K562 (cell line): ENCODE data around the gene SH3BGR. TPM values are rescaled to one million over a fixed set of nuclear protein-coding genes. Genes with fewer than 3 reads are reported as not detected.
A peak's percentile ranks its signal among the peaks of the same experiment; 100 is the strongest.

ENCODE experiments used
- CEBPB ChIP-seq: fragments of 450-650 bp; IDR thresholded peaks from 2 replicates; pipeline ENCODE4 v1.6.1; 2016; ENCODE audit warnings: missing genetic modification characterization, missing compliant biosample characterization
- IFI16 ChIP-seq: fragments of 250-450 bp; sonication (Bioruptor Pico); IDR thresholded peaks from 2 replicates; pipeline ENCODE4 v2.1.2; 2022; ENCODE audit warnings: mild to moderate bottlenecking, inconsistent platforms
- NUFIP1 ChIP-seq: fragments of 450-650 bp; IDR thresholded peaks from 2 replicates; pipeline ENCODE4 v1.6.1; 2018; ENCODE audit not compliant: partially characterized antibody
- POLR3A ChIP-seq: IDR thresholded peaks from 2 replicates; pipeline ENCODE4 v1.6.1; 2011; ENCODE audit warnings: borderline replicate concordance, mild to moderate bottlenecking, moderate library complexity; ENCODE audit not compliant: insufficient read length, insufficient read depth; ENCODE audit errors: extremely low read depth
- SRF ChIP-seq, 2 experiments: fragments of 250-450, 450-650 bp in 1 of 2; sonication (Bioruptor Pico) in 1 of 2; sonication (generic) in 1 of 2; formaldehyde crosslinking; IDR thresholded peaks; 2 replicates each; pipeline versions ENCODE4 v1.5.0 to v1.5.1; 2020 to 2022; ENCODE audit warnings: mild to moderate bottlenecking in 1 of 2, missing genetic modification reagents in 1 of 2
- polyA plus RNA-seq, 8 experiments: library from polyadenylated mRNA; depleted of rRNA in 4 of 8; stranded (reverse) in 5 of 8; unstranded in 3 of 8; fragments of >200 nt; fragmentation: Nextera tagmentation in 2 of 8; fragmentation: Illumina TruSeq in 1 of 8; extraction: Ambion mirVana in 2 of 8; extraction: Trizol in 1 of 8; gene quantifications; 2 replicates each; pipeline versions ENCODE4 v1.2.1 to v1.2.3, GENCODE V29; 2011 to 2014; ENCODE audit warnings: inconsistent platforms in 1 of 8, missing spikeins in 1 of 8
- total RNA-seq, 7 experiments: library from RNA; depleted of rRNA in 6 of 7; stranded (reverse); fragments of >200 nt in 6 of 7; fragmentation: Illumina TruSeq in 2 of 7; extraction: Trizol in 2 of 7; gene quantifications; 2 replicates each; pipeline versions ENCODE4 v1.2.1 to v1.2.3, GENCODE V29; 2011 to 2021; ENCODE audit warnings: low replicate concordance in 1 of 7
- TF ChIP-seq, protein P1 (sequence below): fragments of 250-450 bp; sonication (Bioruptor Pico); IDR thresholded peaks from 2 replicates; pipeline ENCODE4 v1.8.0; 2022; ENCODE audit warnings: moderate library complexity, mild to moderate bottlenecking, inconsistent platforms
- TF ChIP-seq, protein P2 (sequence below): fragments of 250-450 bp; sonication (Bioruptor Pico); IDR thresholded peaks from 2 replicates; pipeline ENCODE4 v1.4.0; 2020
- TF ChIP-seq, protein P3 (sequence below): fragments of 450-650 bp; formaldehyde crosslinking; IDR thresholded peaks from 2 replicates; pipeline ENCODE4 v1.4.0; 2022; ENCODE audit warnings: mild to moderate bottlenecking, moderate library complexity

The SH3BGR gene
- total and polyA plus RNA-seq, 9 of the 15 experiments (the other 6 are each of a cell fraction or from before 2014, with no cell fraction given), result 6.6 to 42.9 (median 25.6) TPM

DNA sequence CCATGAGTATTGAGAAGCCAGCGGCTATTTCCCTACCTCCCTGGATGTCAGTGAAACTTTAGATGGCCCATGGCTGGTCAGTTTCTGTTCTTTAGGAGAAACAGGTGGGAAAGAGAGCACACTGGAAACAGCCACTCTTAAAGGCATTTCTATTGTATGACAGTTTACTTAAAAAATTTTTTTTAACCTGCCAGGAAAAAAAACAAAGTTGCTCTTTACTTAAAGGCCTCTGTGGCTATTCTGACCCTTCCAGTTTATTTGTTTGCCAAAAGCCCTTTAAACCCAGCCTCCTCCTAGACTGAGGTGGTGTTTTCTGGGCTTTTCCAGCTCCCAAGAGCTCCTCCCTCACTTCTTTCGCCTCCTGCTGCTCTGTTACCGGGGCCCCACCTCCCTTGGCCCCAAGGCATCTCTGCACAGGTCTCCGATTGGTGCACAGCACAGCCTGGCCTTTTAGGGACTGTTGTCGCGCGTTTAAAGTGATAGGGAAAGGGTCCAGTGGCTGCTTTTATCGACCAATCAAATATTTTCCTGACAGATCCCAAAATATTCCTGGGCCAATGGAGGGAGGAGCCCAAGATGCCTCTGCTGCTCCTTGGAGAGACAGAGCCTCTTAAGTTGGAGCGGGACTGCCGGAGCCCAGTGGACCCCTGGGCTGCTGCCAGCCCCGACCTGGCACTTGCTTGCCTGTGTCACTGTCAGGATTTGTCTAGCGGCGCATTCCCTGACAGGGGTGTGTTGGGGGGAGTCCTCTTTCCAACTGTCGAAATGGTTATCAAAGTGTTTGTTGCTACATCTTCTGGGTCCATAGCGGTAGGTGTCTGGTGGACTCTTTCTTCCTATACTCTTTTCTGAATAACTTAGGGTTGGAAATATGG is at the start of gene SH3BGR (continued):
- TF ChIP-seq NUFIP1 (no peak), CEBPB (no peak), SRF (CRISPR knock-in tag; IDR thresholded peaks at IDR 0.05) (peak; percentile 84 to 98; a peak in 3 of 4 replicates), IFI16 (CRISPR knock-in tag) (no peak), POLR3A (no peak)
- TF ChIP-seq, protein P1, sequence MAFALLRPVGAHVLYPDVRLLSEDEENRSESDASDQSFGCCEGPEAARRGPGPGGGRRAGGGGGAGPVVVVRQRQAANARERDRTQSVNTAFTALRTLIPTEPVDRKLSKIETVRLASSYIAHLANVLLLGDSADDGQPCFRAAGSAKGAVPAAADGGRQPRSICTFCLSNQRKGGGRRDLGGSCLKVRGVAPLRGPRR (CRISPR knock-in tag), result no peak
- TF ChIP-seq, protein P2, sequence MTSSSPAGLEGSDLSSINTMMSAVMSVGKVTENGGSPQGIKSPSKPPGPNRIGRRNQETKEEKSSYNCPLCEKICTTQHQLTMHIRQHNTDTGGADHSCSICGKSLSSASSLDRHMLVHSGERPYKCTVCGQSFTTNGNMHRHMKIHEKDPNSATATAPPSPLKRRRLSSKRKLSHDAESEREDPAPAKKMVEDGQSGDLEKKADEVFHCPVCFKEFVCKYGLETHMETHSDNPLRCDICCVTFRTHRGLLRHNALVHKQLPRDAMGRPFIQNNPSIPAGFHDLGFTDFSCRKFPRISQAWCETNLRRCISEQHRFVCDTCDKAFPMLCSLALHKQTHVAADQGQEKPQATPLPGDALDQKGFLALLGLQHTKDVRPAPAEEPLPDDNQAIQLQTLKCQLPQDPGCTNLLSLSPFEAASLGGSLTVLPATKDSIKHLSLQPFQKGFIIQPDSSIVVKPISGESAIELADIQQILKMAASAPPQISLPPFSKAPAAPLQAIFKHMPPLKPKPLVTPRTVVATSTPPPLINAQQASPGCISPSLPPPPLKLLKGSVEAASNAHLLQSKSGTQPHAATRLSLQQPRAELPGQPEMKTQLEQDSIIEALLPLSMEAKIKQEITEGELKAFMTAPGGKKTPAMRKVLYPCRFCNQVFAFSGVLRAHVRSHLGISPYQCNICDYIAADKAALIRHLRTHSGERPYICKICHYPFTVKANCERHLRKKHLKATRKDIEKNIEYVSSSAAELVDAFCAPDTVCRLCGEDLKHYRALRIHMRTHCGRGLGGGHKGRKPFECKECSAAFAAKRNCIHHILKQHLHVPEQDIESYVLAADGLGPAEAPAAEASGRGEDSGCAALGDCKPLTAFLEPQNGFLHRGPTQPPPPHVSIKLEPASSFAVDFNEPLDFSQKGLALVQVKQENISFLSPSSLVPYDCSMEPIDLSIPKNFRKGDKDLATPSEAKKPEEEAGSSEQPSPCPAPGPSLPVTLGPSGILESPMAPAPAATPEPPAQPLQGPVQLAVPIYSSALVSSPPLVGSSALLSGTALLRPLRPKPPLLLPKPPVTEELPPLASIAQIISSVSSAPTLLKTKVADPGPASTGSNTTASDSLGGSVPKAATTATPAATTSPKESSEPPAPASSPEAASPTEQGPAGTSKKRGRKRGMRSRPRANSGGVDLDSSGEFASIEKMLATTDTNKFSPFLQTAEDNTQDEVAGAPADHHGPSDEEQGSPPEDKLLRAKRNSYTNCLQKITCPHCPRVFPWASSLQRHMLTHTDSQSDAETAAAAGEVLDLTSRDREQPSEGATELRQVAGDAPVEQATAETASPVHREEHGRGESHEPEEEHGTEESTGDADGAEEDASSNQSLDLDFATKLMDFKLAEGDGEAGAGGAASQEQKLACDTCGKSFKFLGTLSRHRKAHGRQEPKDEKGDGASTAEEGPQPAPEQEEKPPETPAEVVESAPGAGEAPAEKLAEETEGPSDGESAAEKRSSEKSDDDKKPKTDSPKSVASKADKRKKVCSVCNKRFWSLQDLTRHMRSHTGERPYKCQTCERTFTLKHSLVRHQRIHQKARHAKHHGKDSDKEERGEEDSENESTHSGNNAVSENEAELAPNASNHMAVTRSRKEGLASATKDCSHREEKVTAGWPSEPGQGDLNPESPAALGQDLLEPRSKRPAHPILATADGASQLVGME (CRISPR knock-in tag), result 0 out of 2 replicates have a peak, but pooled peaks have one; percentile 29
- TF ChIP-seq, protein P3, sequence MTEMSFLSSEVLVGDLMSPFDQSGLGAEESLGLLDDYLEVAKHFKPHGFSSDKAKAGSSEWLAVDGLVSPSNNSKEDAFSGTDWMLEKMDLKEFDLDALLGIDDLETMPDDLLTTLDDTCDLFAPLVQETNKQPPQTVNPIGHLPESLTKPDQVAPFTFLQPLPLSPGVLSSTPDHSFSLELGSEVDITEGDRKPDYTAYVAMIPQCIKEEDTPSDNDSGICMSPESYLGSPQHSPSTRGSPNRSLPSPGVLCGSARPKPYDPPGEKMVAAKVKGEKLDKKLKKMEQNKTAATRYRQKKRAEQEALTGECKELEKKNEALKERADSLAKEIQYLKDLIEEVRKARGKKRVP (CRISPR knock-in tag), result 0 out of 2 replicates have a peak, but pooled peaks have one; percentile 30
